ENCODE measurements around the gene PPM1H. TPM values are rescaled to one million over a fixed set of nuclear protein-coding genes. Genes with fewer than 3 reads are reported as not detected.
A peak's percentile ranks its signal among the peaks of the same experiment; 100 is the strongest.

PPM1H gene
- total RNA-seq, 1 donor from 2014 or later: 21.6 TPM

- TF ChIP-seq CTCF (IDR thresholded peaks at IDR 0.05; ENCODE audit: insufficient read depth, low read length, poor library complexity, severe bottlenecking): no peak
- no peak overlapping the region for H3K4me3 ChIP-seq (ENCODE audit: low read depth, low read length)
- DNase-seq (ENCODE audit: low read depth): peak; percentile 29
- no peaks in the 10 kb centered on the region for H3K36me3 ChIP-seq (ENCODE audit: control insufficient read depth, insufficient read depth, low read length)
- no peaks in the 10 kb centered on the region for H3K27me3 ChIP-seq (ENCODE audit: control insufficient read depth, insufficient read depth, low read length)
Measured at GRCh38 chr12:62640910-62641448, 294.0 kb downstream of the PPM1H start.

GRCh38 chr12:62637679-62638078 lies 297.3 kb downstream of the PPM1H start:
- Histone ChIP-seq H3K27me3 (ENCODE audit: control insufficient read depth, insufficient read depth, low read length) (no peaks in the 10 kb centered on the region), H3K36me3 (ENCODE audit: control insufficient read depth, insufficient read depth, low read length) (no peaks in the 10 kb centered on the region), H3K4me3 (ENCODE audit: low read depth, low read length) (no peak overlapping the region)
- no peak for TF ChIP-seq CTCF (IDR thresholded peaks at IDR 0.05; ENCODE audit: insufficient read depth, low read length, poor library complexity, severe bottlenecking)
- no peak for DNase-seq (ENCODE audit: low read depth)

- no peak for TF ChIP-seq CTCF (IDR thresholded peaks at IDR 0.05; ENCODE audit: insufficient read depth, low read length, poor library complexity, severe bottlenecking)
- H3K27me3 ChIP-seq (ENCODE audit: control insufficient read depth, insufficient read depth, low read length): no peaks in the 10 kb centered on the region
- H3K36me3 ChIP-seq (ENCODE audit: control insufficient read depth, insufficient read depth, low read length): no peaks in the 10 kb centered on the region
- H3K4me3 ChIP-seq (ENCODE audit: low read depth, low read length): no peak overlapping the region
- DNase-seq (ENCODE audit: low read depth): no peak
Measured at GRCh38 chr12:62635649-62636048, 299.3 kb downstream of the PPM1H start.

- H3K4me3 ChIP-seq (ENCODE audit: low read depth, low read length): peak overlapping the region; percentile 45
- DNase-seq (ENCODE audit: low read depth): no peak
- no peak for TF ChIP-seq CTCF (IDR thresholded peaks at IDR 0.05; ENCODE audit: insufficient read depth, low read length, poor library complexity, severe bottlenecking)
Measured at GRCh38 chr12:62632411-62632918, 302.5 kb downstream of the PPM1H start.

GRCh38 chr12:62631471-62632410 lies 303.2 kb downstream of the PPM1H start:
- peak; percentile 63 for TF ChIP-seq CTCF (IDR thresholded peaks at IDR 0.05; ENCODE audit: insufficient read depth, low read length, poor library complexity, severe bottlenecking)
- no peaks in the 10 kb centered on the region for H3K36me3 ChIP-seq (ENCODE audit: control insufficient read depth, insufficient read depth, low read length)
- H3K27me3 ChIP-seq (ENCODE audit: control insufficient read depth, insufficient read depth, low read length): no peaks in the 10 kb centered on the region
- no peak for DNase-seq (ENCODE audit: low read depth)
- peak overlapping the region; percentile 45 for H3K4me3 ChIP-seq (ENCODE audit: low read depth, low read length)

More at GRCh38 chr12:62632411-62632918, 302.5 kb downstream of the PPM1H start:
- Histone ChIP-seq H3K27me3 (ENCODE audit: control insufficient read depth, insufficient read depth, low read length) (no peaks in the 10 kb centered on the region), H3K36me3 (ENCODE audit: control insufficient read depth, insufficient read depth, low read length) (no peaks in the 10 kb centered on the region)

Measured in kidney epithelial cell (primary cell).